Activated naive CD8-positive, alpha-beta T cell treated with anti-CD3 and anti-CD28 coated beads for 36 hours (primary cell): Measurements from ENCODE around the gene P4HB. TPM values are rescaled to one million over a fixed set of nuclear protein-coding genes. Genes with fewer than 3 reads are reported as not detected.

Experiments
- DNase-seq: peaks from one replicate; pipeline ENCODE4 v3.0.0; 2021
- H3K27ac Mint-ChIP-seq: one replicate; pipeline ENCODE4 v1.8.0; 2022; ENCODE audit warnings: mild to moderate bottlenecking, moderate library complexity, mixed read lengths
- H3K27me3 Mint-ChIP-seq: one replicate; pipeline ENCODE4 v1.8.0; 2022; ENCODE audit warnings: mild to moderate bottlenecking, mixed read lengths
- H3K36me3 Mint-ChIP-seq: one replicate; pipeline ENCODE4 v1.8.0; 2021; ENCODE audit warnings: mild to moderate bottlenecking, mixed read lengths
- H3K4me1 Mint-ChIP-seq: one replicate; pipeline ENCODE4 v1.8.0; 2021; ENCODE audit warnings: mixed read lengths
- H3K4me3 Mint-ChIP-seq: one replicate; pipeline ENCODE4 v1.8.0; 2022; ENCODE audit warnings: mild to moderate bottlenecking, moderate library complexity, mixed read lengths
- H3K9me3 Mint-ChIP-seq: one replicate; pipeline ENCODE4 v1.8.0; 2022; ENCODE audit warnings: mixed read lengths
- total RNA-seq, 2 experiments: library from RNA; stranded (reverse); gene quantifications; one replicate each; pipeline ENCODE4 v1.2.3, GENCODE V29; 2021

P4HB gene
- total RNA-seq, 2 experiments from 2014 or later: 395 to 405 TPM

GRCh38 chr17:81901167-81902022 is 41.1 kb upstream of the P4HB start:
- no peak overlapping the region for H3K4me3 Mint-ChIP-seq
- H3K9me3 Mint-ChIP-seq: no peaks in the 10 kb centered on the region
- peaks cover 15% of the 10 kb centered on the region for H3K36me3 Mint-ChIP-seq
- no peak overlapping the region for H3K27ac Mint-ChIP-seq
- DNase-seq: no peak
- H3K27me3 Mint-ChIP-seq: peaks cover 9% of the 10 kb centered on the region
- H3K4me1 Mint-ChIP-seq: peaks cover 2% of the 10 kb centered on the region

DNA sequence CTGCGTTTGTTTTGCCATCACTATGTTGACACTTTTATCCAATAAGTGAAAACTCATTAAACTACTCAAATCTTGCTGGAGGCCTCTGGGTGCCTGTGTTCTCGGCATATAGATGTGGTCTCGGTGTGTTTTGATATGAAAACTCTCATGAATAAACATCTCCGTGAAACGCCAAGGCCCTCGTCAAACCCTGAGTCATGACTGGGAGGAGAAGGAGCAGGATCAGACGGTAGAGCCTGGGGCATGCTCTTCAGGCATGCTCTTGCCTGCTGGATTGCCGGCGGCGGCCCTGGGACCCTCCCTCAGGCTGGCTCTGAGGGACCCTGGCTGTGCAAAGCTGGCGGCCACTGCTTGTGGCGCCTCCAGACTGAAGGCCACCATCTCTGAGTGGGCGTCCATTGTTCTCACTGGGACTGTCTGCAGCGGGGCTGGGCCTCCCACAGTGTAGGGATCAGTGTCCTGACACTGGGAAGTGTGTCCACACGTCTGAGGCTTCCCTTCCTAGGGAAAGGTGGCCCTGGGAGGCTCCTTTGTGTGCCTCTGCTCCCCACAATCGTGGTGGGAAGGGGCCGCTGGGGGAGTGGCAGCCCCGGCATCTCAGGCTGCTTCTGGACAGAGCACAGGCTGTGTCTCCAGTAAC is 40.0 kb upstream of the P4HB start:
- Mint-ChIP-seq H3K9me3 (no peaks in the 10 kb centered on the region), H3K36me3 (peaks cover 20% of the 10 kb centered on the region), H3K27me3 (peaks cover 9% of the 10 kb centered on the region), H3K27ac (no peak overlapping the region), H3K4me3 (no peak overlapping the region), H3K4me1 (peaks cover 2% of the 10 kb centered on the region)
- DNase-seq: no peak

DNA sequence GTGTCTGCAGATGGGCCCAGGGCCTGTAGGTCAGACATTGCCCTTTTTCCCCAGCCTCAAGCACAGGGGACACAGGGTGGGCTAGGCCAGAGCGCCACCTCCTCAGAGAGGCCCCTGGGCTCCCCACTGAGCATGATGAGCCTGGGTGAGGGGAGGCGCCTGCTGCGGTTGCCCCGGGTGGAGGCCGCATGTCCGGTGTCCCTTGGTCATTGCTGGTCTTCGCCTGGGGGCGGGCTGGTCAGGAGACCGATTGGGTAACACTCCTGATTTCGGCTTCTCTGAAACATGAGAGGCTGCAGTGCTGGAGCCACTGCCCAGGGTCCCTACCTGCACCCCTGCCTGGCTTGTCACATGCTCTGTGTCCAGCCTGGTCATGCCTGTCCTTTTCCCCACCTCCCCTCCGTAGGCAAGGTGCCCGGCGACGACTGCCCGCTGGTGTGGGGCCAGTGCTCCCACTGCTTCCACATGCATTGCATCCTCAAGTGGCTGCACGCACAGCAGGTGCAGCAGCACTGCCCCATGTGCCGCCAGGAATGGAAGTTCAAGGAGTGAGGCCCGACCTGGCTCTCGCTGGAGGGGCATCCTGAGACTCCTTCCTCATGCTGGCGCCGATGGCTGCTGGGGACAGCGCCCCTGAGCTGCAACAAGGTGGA is 39.3 kb upstream of the P4HB start:
- H3K27me3 Mint-ChIP-seq: peaks cover 9% of the 10 kb centered on the region
- no peak overlapping the region for H3K4me3 Mint-ChIP-seq
- peaks cover 20% of the 10 kb centered on the region for H3K36me3 Mint-ChIP-seq
- H3K9me3 Mint-ChIP-seq: no peaks in the 10 kb centered on the region
- no peak for DNase-seq
- peaks cover 2% of the 10 kb centered on the region for H3K4me1 Mint-ChIP-seq
- H3K27ac Mint-ChIP-seq: no peak overlapping the region

DNA sequence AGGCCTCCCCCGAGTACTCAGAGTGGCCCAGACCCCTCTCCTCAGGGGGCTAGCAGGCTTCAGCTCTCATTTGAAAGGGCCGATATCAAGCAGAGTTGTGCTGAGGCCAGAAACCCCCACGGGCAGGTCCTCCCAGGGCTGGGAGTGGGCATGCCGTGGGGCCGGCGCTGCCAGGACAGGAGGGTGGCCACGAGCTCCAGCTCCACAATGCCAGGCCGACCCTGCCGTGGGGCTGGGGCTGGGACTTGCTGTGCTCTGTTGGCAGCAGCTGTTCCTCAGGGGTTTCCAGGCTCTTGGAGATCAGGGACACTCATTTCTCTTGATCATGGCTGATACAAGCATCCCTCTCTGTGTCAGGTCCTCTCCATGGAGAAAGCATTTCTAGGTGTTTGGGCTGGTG is 38.5 kb upstream of the P4HB start:
- no peak for DNase-seq
- no peak overlapping the region for H3K27ac Mint-ChIP-seq

DNA sequence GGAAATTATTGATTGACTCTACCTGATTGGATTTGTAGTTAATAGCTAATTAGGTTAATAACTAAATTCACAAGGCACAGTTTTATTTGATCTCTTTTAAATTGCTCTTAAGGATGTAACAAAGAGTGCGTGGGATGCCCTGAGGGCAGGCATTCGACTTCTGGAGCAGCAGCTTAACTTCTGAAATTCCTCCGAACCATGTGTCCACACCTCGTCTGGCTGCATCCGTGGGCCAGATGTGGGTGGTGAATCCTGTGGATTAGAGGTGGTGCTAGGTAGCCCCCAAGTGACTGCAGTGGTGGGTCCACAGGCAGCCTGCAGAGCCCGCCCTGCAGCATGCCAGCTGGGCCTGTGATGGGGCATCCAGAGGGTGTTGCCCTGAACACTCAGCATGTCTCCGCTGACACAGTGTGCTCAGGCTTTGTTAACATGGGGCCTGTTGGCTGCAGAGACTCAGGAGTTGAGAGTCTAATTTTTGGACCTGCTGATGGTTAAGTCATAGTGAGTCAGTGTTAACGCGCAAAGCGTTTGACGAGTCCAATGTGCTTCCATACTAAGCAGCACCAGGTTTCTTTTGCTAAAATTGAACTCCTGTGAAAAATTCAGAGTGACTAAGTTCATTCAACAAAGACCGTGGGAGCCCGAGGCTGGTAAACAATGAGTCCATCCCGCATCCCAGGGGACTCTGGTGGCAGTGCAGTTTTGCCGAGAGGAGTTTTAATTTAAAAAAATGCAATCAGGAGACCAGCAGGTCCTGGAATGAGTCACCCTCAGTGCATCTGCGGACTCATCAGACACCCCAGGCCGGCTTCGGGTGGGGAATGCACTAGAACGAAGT is 37.9 kb upstream of the P4HB start:
- no peak overlapping the region for H3K4me3 Mint-ChIP-seq
- DNase-seq: no peak
- no peaks in the 10 kb centered on the region for H3K9me3 Mint-ChIP-seq
- no peak overlapping the region for H3K27ac Mint-ChIP-seq
- H3K4me1 Mint-ChIP-seq: peaks cover 5% of the 10 kb centered on the region
- H3K36me3 Mint-ChIP-seq: peaks cover 20% of the 10 kb centered on the region
- H3K27me3 Mint-ChIP-seq: peaks cover 9% of the 10 kb centered on the region

More for the DNA sequence above, 38.5 kb upstream of the P4HB start:
- Mint-ChIP-seq H3K4me1 (peaks cover 2% of the 10 kb centered on the region), H3K9me3 (no peaks in the 10 kb centered on the region), H3K36me3 (peaks cover 20% of the 10 kb centered on the region), H3K27me3 (peaks cover 9% of the 10 kb centered on the region), H3K4me3 (no peak overlapping the region)

GRCh38 chr17:81895400-81895799 is 35.1 kb upstream of the P4HB start:
- peaks cover 8% of the 10 kb centered on the region for H3K4me1 Mint-ChIP-seq
- no peaks in the 10 kb centered on the region for H3K27me3 Mint-ChIP-seq
- no peak for DNase-seq
- H3K36me3 Mint-ChIP-seq: peaks cover 24% of the 10 kb centered on the region
- no peak overlapping the region for H3K27ac Mint-ChIP-seq
- H3K9me3 Mint-ChIP-seq: no peaks in the 10 kb centered on the region
- H3K4me3 Mint-ChIP-seq: no peak overlapping the region

- H3K4me3 Mint-ChIP-seq: peak overlapping the region; percentile 95
- H3K36me3 Mint-ChIP-seq: peaks cover 45% of the 10 kb centered on the region
- peak overlapping the region; percentile 98 for H3K27ac Mint-ChIP-seq
- H3K4me1 Mint-ChIP-seq: peaks cover 19% of the 10 kb centered on the region
- no peaks in the 10 kb centered on the region for H3K27me3 Mint-ChIP-seq
- no peaks in the 10 kb centered on the region for H3K9me3 Mint-ChIP-seq
- no peak for DNase-seq
These were observed 30.9 kb upstream of the P4HB start for GRCh38 chr17:81891303-81891552.

- peak overlapping the region; percentile 93 for H3K27ac Mint-ChIP-seq
- peaks cover 19% of the 10 kb centered on the region for H3K4me1 Mint-ChIP-seq
- H3K27me3 Mint-ChIP-seq: no peaks in the 10 kb centered on the region
- peaks cover 46% of the 10 kb centered on the region for H3K36me3 Mint-ChIP-seq
- no peaks in the 10 kb centered on the region for H3K9me3 Mint-ChIP-seq
- H3K4me3 Mint-ChIP-seq: peak overlapping the region; percentile 88
- DNase-seq: peak; percentile 28
These were observed 30.3 kb upstream of the P4HB start for GRCh38 chr17:81890447-81891302.

DNA sequence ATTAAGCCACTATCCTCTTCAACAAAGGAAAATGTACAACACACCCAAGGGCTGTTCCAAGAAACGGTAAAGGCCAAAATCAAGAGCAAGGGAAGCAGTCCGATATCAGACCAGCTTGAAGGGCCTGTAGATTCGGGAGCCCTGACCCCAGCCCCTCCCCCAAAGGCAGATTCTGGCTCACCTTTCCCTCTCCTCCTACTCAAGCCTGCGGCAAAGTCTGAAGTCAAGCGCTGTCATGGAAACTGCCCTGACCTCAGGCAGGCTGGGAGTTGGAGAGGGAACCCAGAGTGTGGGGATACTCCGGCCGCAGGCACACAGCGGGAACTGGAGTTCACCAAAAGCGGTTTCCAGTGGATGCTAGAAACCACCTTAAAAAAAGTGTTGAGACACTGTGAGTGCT is 29.3 kb upstream of the P4HB start:
- Mint-ChIP-seq H3K36me3 (peaks cover 53% of the 10 kb centered on the region), H3K9me3 (no peaks in the 10 kb centered on the region), H3K4me3 (peak overlapping the region; percentile 88), H3K27me3 (no peaks in the 10 kb centered on the region), H3K27ac (peak overlapping the region; percentile 60), H3K4me1 (peaks cover 19% of the 10 kb centered on the region)
- DNase-seq: no peak

DNA sequence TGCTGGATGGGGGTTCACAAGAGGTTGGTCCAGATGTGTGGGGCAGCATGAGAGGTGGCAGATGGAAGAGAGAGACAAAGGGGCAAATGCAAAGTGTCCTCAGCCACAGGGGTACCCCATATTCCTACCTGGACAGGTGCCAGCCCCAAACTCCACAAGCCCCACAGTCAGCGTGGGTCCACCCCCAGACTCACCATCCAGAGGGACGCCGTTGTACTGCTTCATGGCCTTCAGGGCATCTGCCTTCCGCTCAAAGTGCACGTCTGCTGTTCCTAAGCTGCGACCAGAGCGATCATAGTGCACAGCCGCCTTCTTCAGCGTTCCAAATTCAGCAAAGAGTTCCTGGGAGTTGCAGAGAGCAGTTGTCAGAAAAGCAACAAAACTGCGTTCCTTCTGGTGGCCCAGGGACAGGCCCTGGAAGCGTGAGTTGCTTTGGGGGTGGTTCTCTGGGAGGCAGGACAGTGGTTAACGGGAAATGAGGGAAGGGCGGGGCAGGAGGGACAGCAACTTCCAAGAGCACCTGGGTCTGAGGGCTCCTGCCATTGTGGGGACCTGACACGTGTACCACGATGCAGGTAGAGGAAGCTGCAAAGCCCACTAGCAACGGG is 28.8 kb upstream of the P4HB start:
- Mint-ChIP-seq H3K27me3 (no peaks in the 10 kb centered on the region), H3K9me3 (no peaks in the 10 kb centered on the region), H3K36me3 (peaks cover 53% of the 10 kb centered on the region), H3K27ac (peak overlapping the region; percentile 68), H3K4me3 (peak overlapping the region; percentile 88), H3K4me1 (peaks cover 19% of the 10 kb centered on the region)
- DNase-seq: no peak

DNA sequence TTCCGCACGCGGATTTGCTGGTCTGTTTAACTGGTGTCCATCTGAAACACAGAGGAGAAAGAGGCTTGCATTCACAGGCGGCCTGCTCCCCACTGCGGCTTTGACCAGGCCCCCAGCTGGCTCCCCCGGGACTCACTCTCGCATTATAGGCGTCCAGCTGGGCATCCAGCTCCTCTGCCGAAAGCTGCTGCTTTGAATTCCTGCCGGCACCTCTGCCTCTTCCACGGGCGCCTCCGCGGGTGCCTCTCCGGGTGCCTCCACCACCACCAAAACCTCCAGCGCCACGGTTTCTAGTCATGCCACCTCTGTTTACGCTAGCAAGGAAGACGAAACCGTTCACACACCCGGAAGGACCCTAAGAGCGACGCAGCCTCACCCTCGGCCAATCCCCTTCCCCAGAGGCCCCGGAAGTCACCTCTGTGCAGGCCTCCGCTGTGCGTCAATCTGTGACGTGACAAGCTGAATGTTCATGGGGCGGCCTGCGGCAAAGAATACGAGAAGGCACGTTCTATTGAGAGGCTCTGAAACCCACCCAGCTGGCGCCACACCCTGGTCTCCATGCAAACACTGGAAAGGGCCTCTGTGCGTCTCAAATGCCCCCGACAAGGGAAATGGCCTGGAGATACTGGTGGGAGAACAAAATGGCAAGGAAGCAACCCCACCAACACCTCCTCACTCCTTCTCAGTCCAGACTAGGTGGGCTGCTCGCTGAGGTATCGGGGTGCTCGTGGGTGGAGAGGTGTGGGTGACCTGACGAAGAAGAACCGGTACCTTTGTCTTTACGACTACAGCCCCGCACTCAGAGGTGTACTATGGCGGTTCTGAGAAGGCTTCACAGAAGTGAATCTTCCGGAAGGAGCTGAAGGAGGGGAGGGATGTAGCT is 28.0 kb upstream of the P4HB start:
- H3K27ac Mint-ChIP-seq: peak overlapping the region; percentile 70
- H3K9me3 Mint-ChIP-seq: no peaks in the 10 kb centered on the region
- H3K36me3 Mint-ChIP-seq: peaks cover 53% of the 10 kb centered on the region
- no peak for DNase-seq
- H3K4me1 Mint-ChIP-seq: peaks cover 18% of the 10 kb centered on the region
- H3K4me3 Mint-ChIP-seq: peak overlapping the region; percentile 88
- no peaks in the 10 kb centered on the region for H3K27me3 Mint-ChIP-seq

DNA sequence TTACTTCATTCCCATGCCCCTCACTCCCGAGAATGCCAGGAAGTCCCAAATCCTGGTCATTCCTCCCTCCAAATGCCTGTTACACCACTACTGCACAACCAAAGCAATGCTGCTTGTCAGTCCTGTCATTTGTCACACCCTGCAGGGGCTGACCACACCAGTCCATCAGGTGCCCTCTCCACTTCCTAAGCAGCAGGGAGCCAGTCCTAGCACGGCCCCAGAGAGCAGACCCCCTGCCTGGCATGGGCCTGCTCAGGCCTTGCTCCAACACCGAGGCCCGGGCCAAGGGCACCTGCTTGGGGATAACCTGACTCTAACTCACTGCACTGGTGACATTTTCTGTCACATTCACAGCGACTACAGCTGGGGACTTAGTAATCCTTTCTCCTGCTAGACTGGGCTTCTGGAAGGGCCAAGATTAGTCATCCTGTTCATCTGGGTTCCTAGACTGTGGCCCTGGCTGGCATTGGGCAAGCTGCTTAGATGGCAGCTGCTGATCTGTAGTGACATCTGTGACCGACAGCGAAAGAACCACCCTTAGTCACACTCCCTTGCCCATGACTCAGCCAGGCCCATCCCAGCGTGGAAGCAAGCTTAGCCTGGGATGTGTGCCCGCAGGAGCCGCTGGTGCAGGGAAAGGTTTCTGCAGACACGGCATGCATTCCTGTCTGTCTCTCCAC is 25.7 kb upstream of the P4HB start:
- Mint-ChIP-seq H3K36me3 (peaks cover 63% of the 10 kb centered on the region), H3K4me3 (peak overlapping the region; percentile 14), H3K27me3 (no peaks in the 10 kb centered on the region), H3K4me1 (peaks cover 13% of the 10 kb centered on the region), H3K27ac (peak overlapping the region; percentile 46), H3K9me3 (no peaks in the 10 kb centered on the region)
- DNase-seq: no peak

- peak overlapping the region; percentile 14 for H3K4me3 Mint-ChIP-seq
- H3K27ac Mint-ChIP-seq: peak overlapping the region; percentile 46
- no peaks in the 10 kb centered on the region for H3K9me3 Mint-ChIP-seq
- H3K27me3 Mint-ChIP-seq: no peaks in the 10 kb centered on the region
- peaks cover 12% of the 10 kb centered on the region for H3K4me1 Mint-ChIP-seq
- DNase-seq: no peak
- peaks cover 58% of the 10 kb centered on the region for H3K36me3 Mint-ChIP-seq
These were observed 25.1 kb upstream of the P4HB start for GRCh38 chr17:81885454-81885853.
